IPS DF 6.9 (cell line): Measurements from ENCODE around the gene SDF4.

Experiments
- DNase-seq: peaks from one replicate; pipeline ENCODE4 v3.0.0-alpha.2; 2013; ENCODE audit warnings: low read depth, low spot score
- H3K27ac ChIP-seq: one replicate; pipeline ENCODE4 v1.5.1; 2013; ENCODE audit warnings: low read length, control low read depth
- H3K27me3 ChIP-seq: 2 replicates; pipeline ENCODE4 v1.6.1; 2013; ENCODE audit warnings: mild to moderate bottlenecking, low read length; ENCODE audit not compliant: control insufficient read depth, insufficient read depth
- H3K36me3 ChIP-seq: 2 replicates; pipeline ENCODE4 v1.6.1; 2013; ENCODE audit warnings: low read length; ENCODE audit not compliant: control insufficient read depth, insufficient read depth
- H3K4me1 ChIP-seq: 2 replicates; pipeline ENCODE4 v1.6.1; 2013; ENCODE audit warnings: low read length; ENCODE audit not compliant: control insufficient read depth, insufficient read depth
- H3K4me3 ChIP-seq: 2 replicates; pipeline ENCODE4 v1.5.1; 2013; ENCODE audit warnings: mild to moderate bottlenecking, low read length
- H3K9me3 ChIP-seq: 2 replicates; pipeline ENCODE4 v1.6.1; 2013; ENCODE audit warnings: low read length, inconsistent platforms; ENCODE audit not compliant: control insufficient read depth, insufficient read depth
- WGBS: extraction: QIAGEN DNeasy Blood & Tissue Kit; methylation state at CpG from one replicate; pipeline ENCODE4 v1.1.7; 2013; ENCODE audit warnings: mixed read lengths, missing lambda C conversion rate; ENCODE audit not compliant: insufficient read length, insufficient coverage; 5-methylcytosine and 5-hydroxymethylcytosine counted together

Gene SDF4

GRCh38 chr1:1167398-1167821 lies 64.4 kb downstream of the SDF4 start:
- Histone ChIP-seq H3K27me3 (no peaks in the 10 kb centered on the region), H3K4me3 (no peak overlapping the region), H3K36me3 (no peaks in the 10 kb centered on the region; the same call in 1 of the 2 replicates), H3K27ac (no peak overlapping the region), H3K9me3 (no peaks in the 10 kb centered on the region), H3K4me1 (peaks cover 25% of the 10 kb centered on the region)
- no peak for DNase-seq
- no CpG with 5 or more reads among the region's 20 CpGs for WGBS
